Measurements from ENCODE around the gene SYT8.
"Not testable (repeated sequence)": the region's sequence is repeated elsewhere in the genome, so short reads cannot be mapped to it uniquely, and the experiment has no call there.

Gene SYT8

GRCh38 chr11:1796413-1797011 is 38.3 kb upstream of the SYT8 start:
- DNase-seq (ENCODE audit: low read depth) = no peak
- no peak for TF ChIP-seq CTCF (conservative IDR thresholded peaks at IDR 0.05; ENCODE audit: low read depth, low read length)

GRCh38 chr11:1797391-1798125 is 37.2 kb upstream of the SYT8 start:
- TF ChIP-seq CTCF (conservative IDR thresholded peaks at IDR 0.05; ENCODE audit: low read depth, low read length) = no peak
- no peak overlapping the region for H3K4me3 ChIP-seq (ENCODE audit: low read length)
- no peak for DNase-seq (ENCODE audit: low read depth)

More at GRCh38 chr11:1796413-1797011, 38.3 kb upstream of the SYT8 start:
- H3K4me3 ChIP-seq (ENCODE audit: low read length) = no peak overlapping the region

- no peak overlapping the region for H3K4me3 ChIP-seq (ENCODE audit: low read length)
- TF ChIP-seq CTCF (conservative IDR thresholded peaks at IDR 0.05; ENCODE audit: low read depth, low read length) = no peak
- no peak for DNase-seq (ENCODE audit: low read depth)
These were observed 31.5 kb upstream of the SYT8 start for GRCh38 chr11:1803246-1803645.

- DNase-seq (ENCODE audit: low read depth); H3K4me3 ChIP-seq (ENCODE audit: low read length): not testable (repeated sequence)
These were observed 30.8 kb upstream of the SYT8 start for GRCh38 chr11:1803835-1804519.

- H3K4me3 ChIP-seq (ENCODE audit: low read length) = no peak overlapping the region
- TF ChIP-seq CTCF (conservative IDR thresholded peaks at IDR 0.05; ENCODE audit: low read depth, low read length) = no peak
- no peak for DNase-seq (ENCODE audit: low read depth)
These were observed 29.3 kb upstream of the SYT8 start for GRCh38 chr11:1805525-1805924.

- peak; percentile 12 for TF ChIP-seq CTCF (conservative IDR thresholded peaks at IDR 0.05; ENCODE audit: low read depth, low read length)
- H3K4me3 ChIP-seq (ENCODE audit: low read length) = no peak overlapping the region
- no peak for DNase-seq (ENCODE audit: low read depth)
These were observed 27.4 kb upstream of the SYT8 start for GRCh38 chr11:1807264-1807995.

- TF ChIP-seq CTCF (conservative IDR thresholded peaks at IDR 0.05; ENCODE audit: low read depth, low read length) = no peak
- no peak for DNase-seq (ENCODE audit: low read depth)
- no peak overlapping the region for H3K4me3 ChIP-seq (ENCODE audit: low read length)
These were observed 24.0 kb upstream of the SYT8 start for GRCh38 chr11:1810761-1811160.
